WTC11 (cell line): Measurements from ENCODE around the gene KCNA2. TPM values are rescaled to one million over a fixed set of nuclear protein-coding genes. Genes with fewer than 3 reads are reported as not detected.

ENCODE experiments used
- ATAC-seq: fragments of 200-7000 bp; cut with Tn5 transposase; 2 replicates; pipeline ENCODE4 v1.10.0; 2021; ENCODE audit warnings: mild to moderate bottlenecking, moderate library complexity
- CTCF ChIA-PET: fragments of 300-600 bp; sonication (Branson Sonifier 250); formaldehyde crosslinking; loops from one replicate; lab custom pipeline; 2021; ENCODE audit warnings: antibody characterized with exemption; lab: Charles Lee
- POLR2A ChIA-PET: fragments of 350-600 bp; sonication (Branson Sonifier 250); formaldehyde crosslinking; loops from one replicate; lab custom pipeline; 2021; ENCODE audit warnings: antibody characterized with exemption; lab: Charles Lee
- DNase-seq: peaks from one replicate; pipeline ENCODE4 v3.0.0; 2021; ENCODE audit warnings: low spot score
- H3K27ac Mint-ChIP-seq: 2 replicates; pipeline ENCODE4 v1.8.0; 2021; ENCODE audit warnings: mixed read lengths
- H3K27me3 Mint-ChIP-seq: 2 replicates; pipeline ENCODE4 v1.8.0; 2021; ENCODE audit warnings: low read depth, mild to moderate bottlenecking, moderate library complexity, mixed read lengths
- H3K36me3 Mint-ChIP-seq: 2 replicates; pipeline ENCODE4 v1.8.0; 2021; ENCODE audit warnings: mixed read lengths
- H3K4me1 Mint-ChIP-seq: 2 replicates; pipeline ENCODE4 v1.8.0; 2022; ENCODE audit warnings: mixed read lengths
- H3K4me3 Mint-ChIP-seq: 2 replicates; pipeline ENCODE4 v1.8.0; 2021; ENCODE audit warnings: mild to moderate bottlenecking, moderate library complexity, mixed read lengths
- H3K9me3 Mint-ChIP-seq: 2 replicates; pipeline ENCODE4 v1.8.0; 2021; ENCODE audit warnings: mixed read lengths
- ATF1 ChIP-seq: sonication (generic); formaldehyde crosslinking; IDR thresholded peaks from 2 replicates; pipeline ENCODE4 v1.8.1; 2023; ENCODE audit warnings: mild to moderate bottlenecking, moderate library complexity, missing genetic modification reagents
- E2F1 ChIP-seq: sonication (generic); formaldehyde crosslinking; IDR thresholded peaks from 2 replicates; pipeline ENCODE4 v1.8.0; 2022; ENCODE audit warnings: mild to moderate bottlenecking, missing genetic modification reagents
- E2F4 ChIP-seq: sonication (generic); formaldehyde crosslinking; IDR thresholded peaks from 2 replicates; pipeline ENCODE4 v1.8.1; 2022; ENCODE audit warnings: low read depth, mild to moderate bottlenecking, moderate library complexity, missing genetic modification reagents, borderline replicate concordance
- FOXP1 ChIP-seq: sonication (generic); formaldehyde crosslinking; IDR thresholded peaks from 2 replicates; pipeline ENCODE4 v1.8.0; 2022; ENCODE audit warnings: missing genetic modification reagents, mild to moderate bottlenecking, moderate library complexity, borderline replicate concordance
- GRHL2 ChIP-seq: fragments of 250-450 bp; sonication (Bioruptor Pico); IDR thresholded peaks from 2 replicates; pipeline ENCODE4 v1.8.0; 2022; ENCODE audit warnings: mild to moderate bottlenecking, moderate library complexity; ENCODE audit not compliant: insufficient replicate concordance, severe bottlenecking
- GTF2I ChIP-seq: fragments of 250-450 bp; sonication (Bioruptor Pico); conservative IDR thresholded peaks from 2 replicates; pipeline ENCODE4 v1.4.0; 2021; ENCODE audit warnings: mild to moderate bottlenecking
- IRF2 ChIP-seq: sonication (generic); formaldehyde crosslinking; IDR thresholded peaks from 2 replicates; pipeline ENCODE4 v1.8.0; 2022; ENCODE audit warnings: low read depth, missing genetic modification reagents, borderline replicate concordance
- JAZF1 ChIP-seq: fragments of 250-450 bp; sonication (Bioruptor Pico); IDR thresholded peaks from 2 replicates; pipeline ENCODE4 v1.9.0; 2021; ENCODE audit warnings: moderate library complexity, mild to moderate bottlenecking, inconsistent platforms
- JUN ChIP-seq: sonication (generic); formaldehyde crosslinking; IDR thresholded peaks from 2 replicates; pipeline ENCODE4 v1.8.0; 2023; ENCODE audit warnings: mild to moderate bottlenecking, missing genetic modification reagents
- MYBL2 ChIP-seq: sonication (generic); formaldehyde crosslinking; IDR thresholded peaks from 2 replicates; pipeline ENCODE4 v1.8.1; 2023; ENCODE audit warnings: mild to moderate bottlenecking, moderate library complexity, missing genetic modification reagents
- NFATC4 ChIP-seq: fragments of 250-450 bp; sonication (Bioruptor Pico); IDR thresholded peaks from 2 replicates; pipeline ENCODE4 v1.9.0; 2021; ENCODE audit warnings: mild to moderate bottlenecking
- NR1H2 ChIP-seq: sonication (generic); formaldehyde crosslinking; IDR thresholded peaks from 2 replicates; pipeline ENCODE4 v1.9.0; 2021; ENCODE audit warnings: mild to moderate bottlenecking, moderate library complexity, missing genetic modification reagents
- NR2C2 ChIP-seq: sonication (generic); formaldehyde crosslinking; IDR thresholded peaks from 2 replicates; pipeline ENCODE4 v1.8.0; 2022; ENCODE audit warnings: mild to moderate bottlenecking, missing genetic modification reagents
- PRRX2 ChIP-seq: fragments of 250-450 bp; sonication (Bioruptor Pico); IDR thresholded peaks from 2 replicates; pipeline ENCODE4 v1.8.0; 2021; ENCODE audit warnings: mild to moderate bottlenecking
- TCF7 ChIP-seq: sonication (generic); formaldehyde crosslinking; IDR thresholded peaks from 2 replicates; pipeline ENCODE4 v1.8.0; 2022; ENCODE audit warnings: mild to moderate bottlenecking, low read depth, missing genetic modification reagents, moderate library complexity
- USF1 ChIP-seq: sonication (generic); formaldehyde crosslinking; IDR thresholded peaks from 2 replicates; pipeline ENCODE4 v1.8.0; 2022; ENCODE audit warnings: mild to moderate bottlenecking, missing genetic modification reagents
- total RNA-seq: library from RNA; stranded (reverse); gene quantifications from 3 replicates; pipeline ENCODE4 v1.2.3, GENCODE V29; 2021
- TF ChIP-seq, protein P1 (sequence below): sonication (generic); formaldehyde crosslinking; IDR thresholded peaks from 2 replicates; pipeline ENCODE4 v1.8.1; 2023; ENCODE audit warnings: mild to moderate bottlenecking, missing genetic modification reagents, borderline replicate concordance
- TF ChIP-seq, protein P2 (sequence below): sonication (generic); formaldehyde crosslinking; IDR thresholded peaks from 2 replicates; pipeline ENCODE4 v1.8.0; 2023; ENCODE audit warnings: mild to moderate bottlenecking, missing genetic modification reagents
- TF ChIP-seq, protein P3 (sequence below): fragments of 200-600 bp; IDR thresholded peaks from 2 replicates; pipeline ENCODE4 v1.8.0; 2022; ENCODE audit warnings: antibody characterized with exemption
- TF ChIP-seq, protein P4 (sequence below): sonication (generic); formaldehyde crosslinking; IDR thresholded peaks from 2 replicates; pipeline ENCODE4 v1.8.1; 2022; ENCODE audit warnings: missing genetic modification reagents, borderline replicate concordance

KCNA2 gene
- total RNA-seq, 1 experiment from 2014 or later, result 0.50 TPM

DNA sequence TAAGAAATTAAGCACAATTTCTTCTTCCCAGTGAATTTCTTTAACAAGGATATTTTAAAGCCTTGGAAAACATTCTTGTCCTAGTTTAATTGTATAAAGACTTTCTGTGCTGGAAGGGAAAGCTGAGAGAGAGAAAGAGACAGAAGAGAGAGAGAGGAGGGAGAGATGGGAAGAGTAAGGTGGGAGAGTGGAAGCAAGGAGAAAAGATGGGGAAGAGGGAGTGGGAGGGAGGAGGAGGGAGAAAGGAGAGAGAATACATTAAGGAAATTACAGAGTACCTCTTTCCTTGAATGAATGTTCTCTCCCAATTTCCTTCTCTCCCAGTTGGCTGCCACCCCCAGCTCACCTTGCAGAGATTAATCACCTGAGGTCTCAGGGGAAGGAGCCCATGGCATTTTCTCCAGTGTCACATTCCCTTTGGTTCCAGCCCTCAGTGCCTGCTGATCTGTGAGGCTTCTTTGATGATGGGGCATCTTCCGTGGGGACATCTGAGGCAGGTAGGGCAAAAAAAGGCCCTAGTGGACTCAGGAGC, 54.8 kb downstream of the KCNA2 start:
- Mint-ChIP-seq H3K4me3 (no peak overlapping the region), H3K27ac (no peak overlapping the region), H3K9me3 (no peaks in the 10 kb centered on the region), H3K4me1 (peaks cover 3% of the 10 kb centered on the region), H3K36me3 (no peaks in the 10 kb centered on the region), H3K27me3 (peaks cover 42% of the 10 kb centered on the region)
- CTCF ChIA-PET, result no interaction called here
- no peak for ATAC-seq
- POLR2A ChIA-PET, result no interaction called here
- no peak for DNase-seq
- TF ChIP-seq NR2C2 (no peak), E2F1 (no peak), MYBL2 (CRISPR knock-in tag) (no peak), TCF7 (no peak), USF1 (CRISPR knock-in tag) (no peak), GRHL2 (CRISPR knock-in tag) (no peak), JUN (CRISPR knock-in tag) (no peak), E2F4 (CRISPR knock-in tag) (no peak), GTF2I (CRISPR knock-in tag) (no peak), FOXP1 (CRISPR knock-in tag) (no peak), PRRX2 (no peak), ATF1 (CRISPR knock-in tag) (no peak), JAZF1 (CRISPR knock-in tag) (no peak), NFATC4 (CRISPR knock-in tag) (no peak), NR1H2 (no peak), IRF2 (CRISPR knock-in tag) (no peak)
- TF ChIP-seq, protein P1, sequence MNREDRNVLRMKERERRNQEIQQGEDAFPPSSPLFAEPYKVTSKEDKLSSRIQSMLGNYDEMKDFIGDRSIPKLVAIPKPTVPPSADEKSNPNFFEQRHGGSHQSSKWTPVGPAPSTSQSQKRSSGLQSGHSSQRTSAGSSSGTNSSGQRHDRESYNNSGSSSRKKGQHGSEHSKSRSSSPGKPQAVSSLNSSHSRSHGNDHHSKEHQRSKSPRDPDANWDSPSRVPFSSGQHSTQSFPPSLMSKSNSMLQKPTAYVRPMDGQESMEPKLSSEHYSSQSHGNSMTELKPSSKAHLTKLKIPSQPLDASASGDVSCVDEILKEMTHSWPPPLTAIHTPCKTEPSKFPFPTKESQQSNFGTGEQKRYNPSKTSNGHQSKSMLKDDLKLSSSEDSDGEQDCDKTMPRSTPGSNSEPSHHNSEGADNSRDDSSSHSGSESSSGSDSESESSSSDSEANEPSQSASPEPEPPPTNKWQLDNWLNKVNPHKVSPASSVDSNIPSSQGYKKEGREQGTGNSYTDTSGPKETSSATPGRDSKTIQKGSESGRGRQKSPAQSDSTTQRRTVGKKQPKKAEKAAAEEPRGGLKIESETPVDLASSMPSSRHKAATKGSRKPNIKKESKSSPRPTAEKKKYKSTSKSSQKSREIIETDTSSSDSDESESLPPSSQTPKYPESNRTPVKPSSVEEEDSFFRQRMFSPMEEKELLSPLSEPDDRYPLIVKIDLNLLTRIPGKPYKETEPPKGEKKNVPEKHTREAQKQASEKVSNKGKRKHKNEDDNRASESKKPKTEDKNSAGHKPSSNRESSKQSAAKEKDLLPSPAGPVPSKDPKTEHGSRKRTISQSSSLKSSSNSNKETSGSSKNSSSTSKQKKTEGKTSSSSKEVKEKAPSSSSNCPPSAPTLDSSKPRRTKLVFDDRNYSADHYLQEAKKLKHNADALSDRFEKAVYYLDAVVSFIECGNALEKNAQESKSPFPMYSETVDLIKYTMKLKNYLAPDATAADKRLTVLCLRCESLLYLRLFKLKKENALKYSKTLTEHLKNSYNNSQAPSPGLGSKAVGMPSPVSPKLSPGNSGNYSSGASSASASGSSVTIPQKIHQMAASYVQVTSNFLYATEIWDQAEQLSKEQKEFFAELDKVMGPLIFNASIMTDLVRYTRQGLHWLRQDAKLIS (CRISPR knock-in tag), result no peak
- TF ChIP-seq, protein P2, sequence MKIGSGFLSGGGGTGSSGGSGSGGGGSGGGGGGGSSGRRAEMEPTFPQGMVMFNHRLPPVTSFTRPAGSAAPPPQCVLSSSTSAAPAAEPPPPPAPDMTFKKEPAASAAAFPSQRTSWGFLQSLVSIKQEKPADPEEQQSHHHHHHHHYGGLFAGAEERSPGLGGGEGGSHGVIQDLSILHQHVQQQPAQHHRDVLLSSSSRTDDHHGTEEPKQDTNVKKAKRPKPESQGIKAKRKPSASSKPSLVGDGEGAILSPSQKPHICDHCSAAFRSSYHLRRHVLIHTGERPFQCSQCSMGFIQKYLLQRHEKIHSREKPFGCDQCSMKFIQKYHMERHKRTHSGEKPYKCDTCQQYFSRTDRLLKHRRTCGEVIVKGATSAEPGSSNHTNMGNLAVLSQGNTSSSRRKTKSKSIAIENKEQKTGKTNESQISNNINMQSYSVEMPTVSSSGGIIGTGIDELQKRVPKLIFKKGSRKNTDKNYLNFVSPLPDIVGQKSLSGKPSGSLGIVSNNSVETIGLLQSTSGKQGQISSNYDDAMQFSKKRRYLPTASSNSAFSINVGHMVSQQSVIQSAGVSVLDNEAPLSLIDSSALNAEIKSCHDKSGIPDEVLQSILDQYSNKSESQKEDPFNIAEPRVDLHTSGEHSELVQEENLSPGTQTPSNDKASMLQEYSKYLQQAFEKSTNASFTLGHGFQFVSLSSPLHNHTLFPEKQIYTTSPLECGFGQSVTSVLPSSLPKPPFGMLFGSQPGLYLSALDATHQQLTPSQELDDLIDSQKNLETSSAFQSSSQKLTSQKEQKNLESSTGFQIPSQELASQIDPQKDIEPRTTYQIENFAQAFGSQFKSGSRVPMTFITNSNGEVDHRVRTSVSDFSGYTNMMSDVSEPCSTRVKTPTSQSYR (CRISPR knock-in tag), result no peak
- TF ChIP-seq, protein P3, sequence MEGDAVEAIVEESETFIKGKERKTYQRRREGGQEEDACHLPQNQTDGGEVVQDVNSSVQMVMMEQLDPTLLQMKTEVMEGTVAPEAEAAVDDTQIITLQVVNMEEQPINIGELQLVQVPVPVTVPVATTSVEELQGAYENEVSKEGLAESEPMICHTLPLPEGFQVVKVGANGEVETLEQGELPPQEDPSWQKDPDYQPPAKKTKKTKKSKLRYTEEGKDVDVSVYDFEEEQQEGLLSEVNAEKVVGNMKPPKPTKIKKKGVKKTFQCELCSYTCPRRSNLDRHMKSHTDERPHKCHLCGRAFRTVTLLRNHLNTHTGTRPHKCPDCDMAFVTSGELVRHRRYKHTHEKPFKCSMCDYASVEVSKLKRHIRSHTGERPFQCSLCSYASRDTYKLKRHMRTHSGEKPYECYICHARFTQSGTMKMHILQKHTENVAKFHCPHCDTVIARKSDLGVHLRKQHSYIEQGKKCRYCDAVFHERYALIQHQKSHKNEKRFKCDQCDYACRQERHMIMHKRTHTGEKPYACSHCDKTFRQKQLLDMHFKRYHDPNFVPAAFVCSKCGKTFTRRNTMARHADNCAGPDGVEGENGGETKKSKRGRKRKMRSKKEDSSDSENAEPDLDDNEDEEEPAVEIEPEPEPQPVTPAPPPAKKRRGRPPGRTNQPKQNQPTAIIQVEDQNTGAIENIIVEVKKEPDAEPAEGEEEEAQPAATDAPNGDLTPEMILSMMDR, result no peak
- TF ChIP-seq, protein P4, sequence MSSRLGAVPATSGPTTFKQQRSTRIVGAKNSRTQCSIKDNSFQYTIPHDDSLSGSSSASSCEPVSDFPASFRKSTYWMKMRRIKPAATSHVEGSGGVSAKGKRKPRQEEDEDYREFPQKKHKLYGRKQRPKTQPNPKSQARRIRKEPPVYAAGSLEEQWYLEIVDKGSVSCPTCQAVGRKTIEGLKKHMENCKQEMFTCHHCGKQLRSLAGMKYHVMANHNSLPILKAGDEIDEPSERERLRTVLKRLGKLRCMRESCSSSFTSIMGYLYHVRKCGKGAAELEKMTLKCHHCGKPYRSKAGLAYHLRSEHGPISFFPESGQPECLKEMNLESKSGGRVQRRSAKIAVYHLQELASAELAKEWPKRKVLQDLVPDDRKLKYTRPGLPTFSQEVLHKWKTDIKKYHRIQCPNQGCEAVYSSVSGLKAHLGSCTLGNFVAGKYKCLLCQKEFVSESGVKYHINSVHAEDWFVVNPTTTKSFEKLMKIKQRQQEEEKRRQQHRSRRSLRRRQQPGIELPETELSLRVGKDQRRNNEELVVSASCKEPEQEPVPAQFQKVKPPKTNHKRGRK (CRISPR knock-in tag), result no peak
